C4-2B (cell line): Measurements from ENCODE around the gene DNAH2.

Experiments used
- ZFX ChIP-seq: fragments of 450-650 bp; IDR thresholded peaks from 2 replicates; pipeline ENCODE4 v1.6.1; 2017
- TF ChIP-seq, protein P1 (sequence below): fragments of 450-650 bp; conservative IDR thresholded peaks from 2 replicates; pipeline ENCODE4 v1.5.1; 2017; ENCODE audit warnings: mild to moderate bottlenecking

- TF ChIP-seq, protein P1, sequence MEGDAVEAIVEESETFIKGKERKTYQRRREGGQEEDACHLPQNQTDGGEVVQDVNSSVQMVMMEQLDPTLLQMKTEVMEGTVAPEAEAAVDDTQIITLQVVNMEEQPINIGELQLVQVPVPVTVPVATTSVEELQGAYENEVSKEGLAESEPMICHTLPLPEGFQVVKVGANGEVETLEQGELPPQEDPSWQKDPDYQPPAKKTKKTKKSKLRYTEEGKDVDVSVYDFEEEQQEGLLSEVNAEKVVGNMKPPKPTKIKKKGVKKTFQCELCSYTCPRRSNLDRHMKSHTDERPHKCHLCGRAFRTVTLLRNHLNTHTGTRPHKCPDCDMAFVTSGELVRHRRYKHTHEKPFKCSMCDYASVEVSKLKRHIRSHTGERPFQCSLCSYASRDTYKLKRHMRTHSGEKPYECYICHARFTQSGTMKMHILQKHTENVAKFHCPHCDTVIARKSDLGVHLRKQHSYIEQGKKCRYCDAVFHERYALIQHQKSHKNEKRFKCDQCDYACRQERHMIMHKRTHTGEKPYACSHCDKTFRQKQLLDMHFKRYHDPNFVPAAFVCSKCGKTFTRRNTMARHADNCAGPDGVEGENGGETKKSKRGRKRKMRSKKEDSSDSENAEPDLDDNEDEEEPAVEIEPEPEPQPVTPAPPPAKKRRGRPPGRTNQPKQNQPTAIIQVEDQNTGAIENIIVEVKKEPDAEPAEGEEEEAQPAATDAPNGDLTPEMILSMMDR = no peak
- no peak for TF ChIP-seq ZFX
Measured at GRCh38 chr17:7748076-7748775, 30.7 kb downstream of the DNAH2 start.
